Mesenchymal stem cell (in vitro differentiated cells and primary cell): Measurements from ENCODE around the gene COBL.

Experiments used
- DNase-seq: peaks from one replicate; pipeline ENCODE4 v3.0.0-alpha.2; 2013
- H2AFZ ChIP-seq: one replicate; pipeline ENCODE4 v1.6.1; 2013; ENCODE audit warnings: low read depth, mild to moderate bottlenecking, control low read depth, inconsistent platforms, low read length, moderate library complexity
- H2AK5ac ChIP-seq: 2 replicates; pipeline ENCODE4 v1.6.1; 2013; ENCODE audit warnings: low read length, moderate library complexity, mild to moderate bottlenecking, inconsistent platforms; ENCODE audit not compliant: severe bottlenecking
- H2BK120ac ChIP-seq: one replicate; pipeline ENCODE4 v1.6.1; 2013; ENCODE audit warnings: low read depth, mild to moderate bottlenecking, inconsistent platforms, low read length, moderate library complexity
- H2BK12ac ChIP-seq, 2 experiments: one replicate each; pipeline ENCODE4 v1.6.1; 2013; ENCODE audit warnings: inconsistent platforms in 2 of 2, low read length in 2 of 2, mild to moderate bottlenecking in 2 of 2, moderate library complexity in 2 of 2, control low read depth in 1 of 2
- H2BK15ac ChIP-seq: one replicate; pipeline ENCODE4 v1.6.1; 2013; ENCODE audit warnings: mild to moderate bottlenecking, low read depth, inconsistent platforms; ENCODE audit not compliant: poor library complexity, severe bottlenecking
- H2BK5ac ChIP-seq: 2 replicates; pipeline ENCODE4 v1.6.1; 2013; ENCODE audit warnings: low read depth, mild to moderate bottlenecking, low read length, control low read depth, inconsistent platforms; ENCODE audit not compliant: poor library complexity, severe bottlenecking
- H3K14ac ChIP-seq, 2 experiments: one replicate each; pipeline ENCODE4 v1.6.1; 2013; ENCODE audit warnings: inconsistent platforms in 2 of 2, low read length in 2 of 2, control low read depth in 1 of 2, mild to moderate bottlenecking in 1 of 2, moderate library complexity in 1 of 2
- H3K18ac ChIP-seq, 2 experiments: one replicate each; pipeline ENCODE4 v1.6.1; 2013; ENCODE audit warnings: inconsistent platforms in 2 of 2, low read length in 2 of 2, control low read depth in 1 of 2, low read depth in 1 of 2, mild to moderate bottlenecking in 1 of 2
- H3K23ac ChIP-seq, 2 experiments: one replicate each; pipeline ENCODE4 v1.6.1; 2013; ENCODE audit warnings: inconsistent platforms in 2 of 2, low read length in 2 of 2, mild to moderate bottlenecking in 2 of 2, moderate library complexity in 2 of 2, control low read depth in 1 of 2
- H3K27ac ChIP-seq: 2 replicates; pipeline ENCODE4 v1.5.1; 2013; ENCODE audit warnings: mild to moderate bottlenecking, moderate library complexity, low read length, control low read depth, inconsistent platforms; ENCODE audit not compliant: poor library complexity, severe bottlenecking
- H3K27me3 ChIP-seq, 2 experiments: 2 replicates each; pipeline versions ENCODE4 v1.6.1 to v1.7.0; 2013; ENCODE audit warnings: low read length in 2 of 2, mild to moderate bottlenecking in 2 of 2, moderate library complexity in 2 of 2, control low read depth in 1 of 2, inconsistent platforms in 1 of 2; ENCODE audit not compliant: control insufficient read depth in 1 of 2, insufficient read depth in 1 of 2
- H3K36me3 ChIP-seq, 2 experiments: 2 replicates each; pipeline versions ENCODE4 v1.6.1 to v1.7.0; 2013; ENCODE audit warnings: low read length in 2 of 2, control low read depth in 1 of 2, inconsistent platforms in 1 of 2, low read depth in 1 of 2, mild to moderate bottlenecking in 1 of 2; ENCODE audit not compliant: insufficient read depth in 2 of 2, control insufficient read depth in 1 of 2
- H3K4ac ChIP-seq, 2 experiments: one replicate each; pipeline ENCODE4 v1.6.1; 2013; ENCODE audit warnings: inconsistent platforms in 2 of 2, low read length in 2 of 2, mild to moderate bottlenecking in 2 of 2, moderate library complexity in 2 of 2, control low read depth in 1 of 2, low read depth in 1 of 2
- H3K4me1 ChIP-seq: 2 replicates; pipeline ENCODE4 v1.6.1; 2013; ENCODE audit warnings: low read depth, low read length, control low read depth; ENCODE audit not compliant: control insufficient read depth, insufficient read depth
- H3K4me2 ChIP-seq: 2 replicates; pipeline ENCODE4 v1.6.1; 2013; ENCODE audit warnings: low read length, mild to moderate bottlenecking, inconsistent platforms; ENCODE audit not compliant: poor library complexity, severe bottlenecking
- H3K4me3 ChIP-seq, 2 experiments: 2 replicates each; pipeline versions ENCODE4 v1.5.1 to v1.7.0; 2013; ENCODE audit warnings: low read length in 2 of 2, mild to moderate bottlenecking in 2 of 2, control low read depth in 1 of 2, low read depth in 1 of 2; ENCODE audit not compliant: insufficient read depth in 1 of 2
- H3K79me1 ChIP-seq: replicated peaks from 2 replicates; pipeline ENCODE4 v1.6.1; 2013; ENCODE audit warnings: mild to moderate bottlenecking, control low read depth, low read length, inconsistent platforms; ENCODE audit not compliant: poor library complexity, severe bottlenecking
- H3K9ac ChIP-seq: 2 replicates; pipeline ENCODE4 v1.7.0; 2013; ENCODE audit warnings: mild to moderate bottlenecking, low read length, moderate library complexity
- H3K9me3 ChIP-seq: 2 replicates; pipeline ENCODE4 v1.7.0; 2013; ENCODE audit warnings: mild to moderate bottlenecking, low read length; ENCODE audit not compliant: control insufficient read depth
- H4K8ac ChIP-seq: one replicate; pipeline ENCODE4 v1.6.1; 2013; ENCODE audit warnings: inconsistent platforms, mild to moderate bottlenecking, low read length, moderate library complexity
- H4K91ac ChIP-seq: one replicate; pipeline ENCODE4 v1.6.1; 2013; ENCODE audit warnings: mild to moderate bottlenecking, low read length, inconsistent platforms
- WGBS: methylation state at CpG from one replicate; pipeline ENCODE4 v1.1.7; 2013; ENCODE audit warnings: mixed read lengths; 5-methylcytosine and 5-hydroxymethylcytosine counted together

Gene COBL

GRCh38 chr7:51249991-51250390, 66.6 kb downstream of the COBL start:
- Histone ChIP-seq H2BK12ac (no peak overlapping the region), H4K91ac (no peak overlapping the region), H3K14ac (no peak overlapping the region), H3K9me3 (no peaks in the 10 kb centered on the region), H3K23ac (no peak overlapping the region), H3K36me3 (no peaks in the 10 kb centered on the region), H3K4me2 (no peak overlapping the region), H2BK120ac (no peak overlapping the region), H3K4ac (no peak overlapping the region), H3K27me3 (no peaks in the 10 kb centered on the region), H3K18ac (no peak overlapping the region), H2BK5ac (no peak overlapping the region), H3K4me3 (no peak overlapping the region), H2AK5ac (no peak overlapping the region), H2AFZ (no peak overlapping the region), H3K27ac (no peak overlapping the region), H3K4me1 (no peaks in the 10 kb centered on the region), H3K79me1 (no peaks in the 10 kb centered on the region), H4K8ac (no peak overlapping the region), H3K9ac (no peak overlapping the region), H2BK15ac (no peak overlapping the region)
- 95% methylated on average over 3 of the region's 3 CpGs for WGBS
- no peak for DNase-seq

DNA sequence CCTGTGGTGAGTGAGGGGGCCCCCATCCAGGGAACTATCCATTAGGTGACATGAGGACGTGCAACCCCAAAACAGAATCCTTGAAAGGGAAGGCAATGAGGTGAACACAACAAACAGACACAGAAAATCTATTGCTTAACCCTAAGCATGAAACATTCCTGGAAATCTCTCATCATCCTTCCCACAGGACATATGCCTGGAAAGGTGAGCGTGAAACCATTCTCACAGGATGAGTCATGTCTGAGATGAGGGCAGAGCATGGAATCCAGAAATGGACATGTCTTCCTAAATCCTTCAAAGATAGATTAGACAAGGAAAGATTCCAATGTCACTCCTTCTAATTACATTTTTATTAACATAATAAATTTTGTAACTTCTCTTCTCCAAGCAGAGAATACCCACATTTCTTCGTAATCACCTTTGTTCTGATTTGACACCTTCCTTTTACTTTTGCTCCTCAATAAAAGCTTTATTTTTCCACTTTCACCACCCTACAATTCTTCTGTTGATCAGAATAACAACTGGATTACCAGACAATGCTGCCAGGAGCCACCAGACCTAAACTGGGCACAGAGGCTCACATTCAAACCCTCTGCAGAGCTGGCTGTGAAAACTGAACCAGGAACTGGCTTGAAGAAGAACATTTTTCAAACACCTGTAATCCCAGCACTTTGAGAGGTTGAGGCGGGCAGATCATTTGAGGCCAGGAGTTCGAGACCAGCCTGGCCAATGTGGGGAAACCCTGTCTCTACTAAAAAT, 67.2 kb downstream of the COBL start:
- Histone ChIP-seq H3K4me3 (no peak overlapping the region), H3K23ac (no peak overlapping the region), H2BK12ac (no peak overlapping the region), H3K27ac (no peak overlapping the region), H2BK5ac (no peak overlapping the region), H2BK15ac (no peak overlapping the region), H3K18ac (no peak overlapping the region), H2AFZ (no peak overlapping the region), H2AK5ac (no peak overlapping the region), H3K14ac (no peak overlapping the region), H4K91ac (no peak overlapping the region), H3K4ac (no peak overlapping the region), H3K4me1 (no peaks in the 10 kb centered on the region), H4K8ac (no peak overlapping the region), H2BK120ac (no peak overlapping the region), H3K36me3 (no peaks in the 10 kb centered on the region), H3K4me2 (no peak overlapping the region), H3K9me3 (no peaks in the 10 kb centered on the region), H3K79me1 (no peaks in the 10 kb centered on the region), H3K9ac (no peak overlapping the region), H3K27me3 (no peaks in the 10 kb centered on the region)
- WGBS, result 77% methylated on average over 5 of the region's 5 CpGs
- no peak for DNase-seq

- 80% methylated on average over 11 of the region's 12 CpGs for WGBS
- H2BK15ac ChIP-seq, result no peak overlapping the region
- no peaks in the 10 kb centered on the region for H3K36me3 ChIP-seq
Measured at GRCh38 chr7:51246258-51247245, 70.1 kb downstream of the COBL start.

GRCh38 chr7:51244885-51245284, 71.7 kb downstream of the COBL start:
- Histone ChIP-seq H3K4me3 (no peak overlapping the region), H3K18ac (no peak overlapping the region), H2BK12ac (no peak overlapping the region), H2BK5ac (no peak overlapping the region), H3K4ac (no peak overlapping the region), H3K36me3 (no peaks in the 10 kb centered on the region), H3K4me2 (no peak overlapping the region), H3K14ac (no peak overlapping the region), H2BK120ac (no peak overlapping the region), H4K91ac (no peak overlapping the region), H2AFZ (no peak overlapping the region), H2BK15ac (no peak overlapping the region), H3K79me1 (no peaks in the 10 kb centered on the region), H3K23ac (no peak overlapping the region), H3K4me1 (no peaks in the 10 kb centered on the region), H3K27me3 (peaks cover 0 to 4% of the 10 kb centered on the region in 2 experiments), H3K9me3 (no peaks in the 10 kb centered on the region), H3K9ac (no peak overlapping the region), H3K27ac (no peak overlapping the region), H2AK5ac (no peak overlapping the region), H4K8ac (no peak overlapping the region)
- DNase-seq, result no peak
- WGBS, result 90% methylated on average over 7 of the region's 7 CpGs

More at GRCh38 chr7:51246258-51247245, 70.1 kb downstream of the COBL start:
- Histone ChIP-seq H2BK12ac (no peak overlapping the region), H3K27me3 (peaks cover 0 to 4% of the 10 kb centered on the region in 2 experiments), H3K9me3 (no peaks in the 10 kb centered on the region), H3K14ac (no peak overlapping the region), H2BK5ac (no peak overlapping the region), H3K79me1 (no peaks in the 10 kb centered on the region), H3K27ac (no peak overlapping the region), H3K4me1 (no peaks in the 10 kb centered on the region), H4K91ac (no peak overlapping the region), H2AK5ac (no peak overlapping the region), H3K4ac (no peak overlapping the region), H2BK120ac (no peak overlapping the region), H4K8ac (no peak overlapping the region), H3K23ac (no peak overlapping the region), H3K9ac (no peak overlapping the region), H3K18ac (no peak overlapping the region), H3K4me3 (peak overlapping the region in 1 of 2 experiments; percentile 11), H3K4me2 (no peak overlapping the region), H2AFZ (no peak overlapping the region)
- DNase-seq, result no peak
